HUES48 (cell line): Measurements from ENCODE around the gene TMEM45B.

ENCODE experiments used
- H3K27ac ChIP-seq: one replicate; pipeline ENCODE4 v1.7.0; 2013; ENCODE audit warnings: low read depth, low read length, inconsistent platforms
- H3K27me3 ChIP-seq: 2 replicates; pipeline ENCODE4 v1.6.1; 2013; ENCODE audit warnings: mild to moderate bottlenecking, low read length; ENCODE audit not compliant: control insufficient read depth, insufficient read depth
- H3K36me3 ChIP-seq: 2 replicates; pipeline ENCODE4 v1.6.1; 2013; ENCODE audit warnings: low read length; ENCODE audit not compliant: control insufficient read depth, insufficient read depth
- H3K4me1 ChIP-seq: 2 replicates; pipeline ENCODE4 v1.6.1; 2013; ENCODE audit warnings: mild to moderate bottlenecking, low read length; ENCODE audit not compliant: control insufficient read depth, insufficient read depth
- H3K4me3 ChIP-seq: 2 replicates; pipeline ENCODE4 v1.5.1; 2013; ENCODE audit warnings: mild to moderate bottlenecking, low read depth, low read length
- H3K9ac ChIP-seq: 2 replicates; pipeline ENCODE4 v1.6.1; 2013; ENCODE audit warnings: mild to moderate bottlenecking, low read depth, low read length, moderate library complexity
- H3K9me3 ChIP-seq: 2 replicates; pipeline ENCODE4 v1.6.1; 2013; ENCODE audit warnings: low read length; ENCODE audit not compliant: control insufficient read depth, insufficient read depth

Gene TMEM45B

DNA sequence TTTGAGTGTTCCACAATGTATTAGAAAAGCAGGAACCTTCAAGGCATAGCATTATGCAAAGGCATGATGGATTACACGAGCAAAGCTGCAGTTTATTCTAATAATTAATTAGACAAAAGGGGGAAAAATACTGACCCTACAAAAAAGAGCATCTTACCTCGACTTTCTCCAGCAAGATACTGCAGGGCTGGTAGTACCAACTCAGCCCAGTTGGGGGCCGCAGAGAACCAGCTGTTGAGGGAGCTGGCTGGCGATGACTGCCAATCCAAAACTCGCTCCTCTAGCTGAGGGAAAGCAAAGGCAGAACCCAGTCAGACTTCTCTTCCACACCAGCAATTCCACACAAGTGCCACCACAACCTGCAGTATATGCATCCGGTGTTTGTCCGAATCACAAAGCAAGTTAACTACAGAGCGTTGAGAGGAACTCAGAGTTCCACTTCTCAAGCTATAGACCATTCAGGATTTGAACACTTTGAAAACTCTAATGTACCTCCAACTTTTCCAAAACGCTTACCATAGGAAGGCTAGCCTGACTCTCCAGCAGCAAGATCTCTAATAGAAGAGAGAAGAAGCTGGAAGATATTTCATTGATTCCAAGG lies 66.0 kb downstream of the TMEM45B start:
- Histone ChIP-seq H3K27me3 (no peaks in the 10 kb centered on the region), H3K9ac (no peak overlapping the region), H3K4me3 (no peak overlapping the region), H3K27ac (no peak overlapping the region), H3K36me3 (peaks cover 100% of the 10 kb centered on the region), H3K9me3 (no peaks in the 10 kb centered on the region), H3K4me1 (no peaks in the 10 kb centered on the region)

- no peaks in the 10 kb centered on the region for H3K27me3 ChIP-seq
- no peak overlapping the region for H3K27ac ChIP-seq
- no peaks in the 10 kb centered on the region for H3K9me3 ChIP-seq
- no peak overlapping the region for H3K9ac ChIP-seq
- peaks cover 98% of the 10 kb centered on the region for H3K36me3 ChIP-seq
- no peaks in the 10 kb centered on the region for H3K4me1 ChIP-seq
- no peak overlapping the region for H3K4me3 ChIP-seq
Measured at GRCh38 chr11:129884581-129884980, 68.9 kb downstream of the TMEM45B start.

- Histone ChIP-seq H3K36me3 (peaks cover 98% of the 10 kb centered on the region), H3K4me1 (no peaks in the 10 kb centered on the region), H3K9ac (no peak overlapping the region), H3K27ac (no peak overlapping the region), H3K27me3 (no peaks in the 10 kb centered on the region), H3K4me3 (no peak overlapping the region), H3K9me3 (no peaks in the 10 kb centered on the region)
Measured at GRCh38 chr11:129885381-129885780, 69.7 kb downstream of the TMEM45B start.

- Histone ChIP-seq H3K9me3 (no peaks in the 10 kb centered on the region), H3K27me3 (no peaks in the 10 kb centered on the region), H3K4me1 (no peaks in the 10 kb centered on the region), H3K4me3 (no peak overlapping the region), H3K9ac (no peak overlapping the region), H3K27ac (no peak overlapping the region), H3K36me3 (peaks cover 95% of the 10 kb centered on the region)
Measured at GRCh38 chr11:129888451-129888850, 72.8 kb downstream of the TMEM45B start.

GRCh38 chr11:129894278-129895125 lies 78.9 kb downstream of the TMEM45B start:
- peak overlapping the region; percentile 73 for H3K9ac ChIP-seq
- peak overlapping the region; percentile 91 for H3K4me3 ChIP-seq
- no peaks in the 10 kb centered on the region for H3K9me3 ChIP-seq
- peaks cover 48% of the 10 kb centered on the region for H3K36me3 ChIP-seq
- H3K27ac ChIP-seq, result peak overlapping the region; percentile 77
- H3K4me1 ChIP-seq, result peaks cover 10% of the 10 kb centered on the region; the same call in 1 of the 2 replicates
- H3K27me3 ChIP-seq, result no peaks in the 10 kb centered on the region

DNA sequence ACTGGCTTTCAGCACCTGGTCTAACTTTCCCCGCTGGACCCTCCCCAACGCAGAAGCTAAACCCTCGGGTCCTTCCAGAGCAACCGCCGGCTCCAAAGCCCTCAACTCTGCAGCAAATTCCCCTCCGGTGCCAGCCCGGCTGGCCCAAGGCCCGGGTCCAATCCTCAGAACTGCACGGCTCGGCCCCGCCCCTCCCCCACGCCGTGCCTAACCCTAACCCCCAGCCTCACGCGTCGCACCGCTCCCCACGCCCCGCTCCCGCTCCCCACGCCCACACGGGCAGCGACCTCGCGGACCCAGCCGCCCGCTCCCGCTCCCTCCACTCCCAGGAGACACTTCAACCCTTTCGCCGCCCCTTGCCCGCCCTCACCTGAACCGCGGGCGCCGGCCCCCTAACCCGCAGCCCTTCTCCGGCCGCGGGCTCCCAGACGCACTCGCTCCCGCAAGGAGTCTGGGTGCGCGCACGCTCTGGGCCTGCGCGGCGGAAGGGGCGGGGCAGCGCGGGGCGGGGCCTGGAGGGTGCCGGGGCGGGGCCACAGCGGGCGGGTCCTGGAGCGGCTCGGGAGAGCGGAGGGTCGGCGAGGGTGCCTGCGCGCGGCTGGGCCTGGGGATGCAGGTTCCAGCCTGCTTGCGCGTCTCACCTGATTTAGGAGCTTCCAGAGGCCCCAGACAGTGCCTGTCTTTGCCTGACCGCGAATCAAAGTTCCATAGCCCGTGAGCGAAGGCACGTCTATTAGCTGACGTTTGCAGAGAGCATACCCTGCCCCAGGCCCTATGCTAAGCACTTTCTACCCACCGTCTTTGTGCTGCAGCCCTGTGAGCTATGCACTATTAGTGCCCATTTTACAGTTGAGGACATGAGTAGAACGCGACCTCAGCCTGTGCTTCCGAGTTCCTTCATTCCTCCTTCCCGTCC lies 79.7 kb downstream of the TMEM45B start, which contains the start of gene NFRKB:
NFRKB (minus strand) TSS at position 453 of the 916 bp plus-strand sequence. CDS start 2,729 bp downstream, outside the sequence.
- Histone ChIP-seq H3K27me3 (no peaks in the 10 kb centered on the region), H3K36me3 (peaks cover 40% of the 10 kb centered on the region), H3K4me3 (peak within 1 kb of the TSS; percentile 91), H3K4me1 (peaks cover 10% of the 10 kb centered on the region; the same call in 1 of the 2 replicates), H3K9me3 (no peaks in the 10 kb centered on the region), H3K9ac (peak within 1 kb of the TSS; percentile 73), H3K27ac (peak within 1 kb of the TSS; percentile 77)

DNA sequence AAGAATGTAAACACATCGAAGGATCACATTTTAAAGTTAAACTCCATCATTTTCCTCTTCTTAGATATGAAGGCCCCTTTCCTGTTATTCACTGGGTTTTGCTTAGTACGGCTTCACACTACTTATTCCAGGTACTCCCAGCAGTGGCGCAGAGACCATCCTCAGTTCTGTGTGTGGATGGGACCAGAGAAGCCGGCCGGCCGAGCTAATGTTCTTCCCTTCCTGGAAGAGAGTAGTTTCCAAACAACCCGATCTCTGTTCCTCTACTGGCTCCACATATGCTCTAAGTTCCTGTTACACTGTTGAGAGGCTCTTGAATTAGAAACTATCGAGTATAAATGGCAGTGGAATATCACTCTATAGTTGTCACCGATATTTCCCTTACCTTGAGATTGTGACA lies 80.4 kb downstream of the TMEM45B start:
- Histone ChIP-seq H3K4me1 (peaks cover 10% of the 10 kb centered on the region; the same call in 1 of the 2 replicates), H3K9me3 (no peaks in the 10 kb centered on the region), H3K4me3 (peak overlapping the region; percentile 91), H3K27ac (peak overlapping the region; percentile 59), H3K36me3 (peaks cover 40% of the 10 kb centered on the region), H3K9ac (peak overlapping the region; percentile 36; the same call in 1 of the 2 replicates), H3K27me3 (no peaks in the 10 kb centered on the region)

DNA sequence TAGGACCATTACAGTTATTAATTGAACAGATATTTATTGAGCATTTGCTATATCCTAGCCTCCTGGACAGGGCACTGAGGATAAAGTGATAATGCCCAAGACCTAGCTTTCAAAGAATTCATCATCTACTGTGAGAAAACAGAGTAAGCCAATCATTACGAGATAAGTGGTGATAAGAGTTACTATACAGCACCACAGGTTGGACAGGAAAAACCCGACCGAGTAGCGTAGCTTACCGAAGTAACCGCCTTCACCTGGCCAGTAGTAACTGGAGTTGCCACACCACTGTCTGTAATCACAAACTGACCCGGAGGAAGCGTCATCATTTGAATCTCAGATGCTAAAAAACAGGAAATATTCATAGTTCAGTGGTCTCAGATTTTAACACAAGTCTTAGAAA lies 89.8 kb downstream of the TMEM45B start:
- Histone ChIP-seq H3K27me3 (no peaks in the 10 kb centered on the region), H3K27ac (no peak overlapping the region), H3K4me3 (no peak overlapping the region), H3K9ac (no peak overlapping the region), H3K4me1 (no peaks in the 10 kb centered on the region), H3K36me3 (peaks cover 71% of the 10 kb centered on the region), H3K9me3 (no peaks in the 10 kb centered on the region)
